GM23338 (cell line): ENCODE data around the gene HOXA3. TPM values are rescaled to one million over a fixed set of nuclear protein-coding genes. Genes with fewer than 3 reads are reported as not detected.

Experiments used
- ATAC-seq: fragments of 200-7000 bp; cut with Tn5 transposase; 3 replicates; pipeline ENCODE4 v1.9.1; 2020
- DNase-seq: peaks from one replicate; pipeline ENCODE4 v3.0.0-alpha.2; 2015; ENCODE audit warnings: low spot score
- H2AFZ ChIP-seq: fragments of 200-600 bp; sonication (generic); 2 replicates; pipeline ENCODE4 v1.8.0; 2016; ENCODE audit warnings: antibody characterized with exemption, mild to moderate bottlenecking, moderate library complexity
- H3F3A ChIP-seq: fragments of 200-600 bp; sonication (generic); replicated peaks from 2 replicates; pipeline ENCODE4 v1.8.0; 2017; ENCODE audit warnings: antibody characterized with exemption, mixed run types, low read depth
- H3K27ac ChIP-seq: fragments of 200-600 bp; sonication (generic); 2 replicates; pipeline ENCODE4 v1.6.1; 2016; ENCODE audit warnings: low read depth
- H3K27me3 ChIP-seq: fragments of 200-600 bp; sonication (generic); 2 replicates; pipeline ENCODE4 v1.8.0; 2016; ENCODE audit warnings: mild to moderate bottlenecking, mixed run types, moderate library complexity; ENCODE audit not compliant: insufficient read depth
- H3K36me3 ChIP-seq: fragments of 200-600 bp; sonication (generic); 2 replicates; pipeline ENCODE4 v1.8.0; 2016; ENCODE audit warnings: mild to moderate bottlenecking; ENCODE audit not compliant: insufficient read depth
- H3K4me1 ChIP-seq: fragments of 200-600 bp; sonication (generic); 2 replicates; pipeline ENCODE4 v1.8.0; 2016; ENCODE audit warnings: mild to moderate bottlenecking, moderate library complexity; ENCODE audit not compliant: insufficient read depth
- H3K4me2 ChIP-seq: fragments of 200-600 bp; sonication (generic); 2 replicates; pipeline ENCODE4 v1.7.1; 2017; ENCODE audit warnings: mixed run types
- H3K4me3 ChIP-seq: fragments of 200-600 bp; sonication (generic); 2 replicates; pipeline ENCODE4 v1.6.1; 2016; ENCODE audit warnings: mixed run types
- H3K79me2 ChIP-seq: fragments of 200-600 bp; sonication (generic); replicated peaks from 2 replicates; pipeline ENCODE4 v1.8.0; 2017; ENCODE audit warnings: mild to moderate bottlenecking; ENCODE audit not compliant: insufficient read depth
- H3K9me2 ChIP-seq: fragments of 200-600 bp; sonication (generic); 2 replicates; pipeline ENCODE4 v1.8.0; 2017; ENCODE audit not compliant: insufficient read depth
- H4K20me1 ChIP-seq: fragments of 200-600 bp; sonication (generic); replicated peaks from 2 replicates; pipeline ENCODE4 v1.8.0; 2017; ENCODE audit warnings: mild to moderate bottlenecking; ENCODE audit not compliant: insufficient read depth
- H3K27ac Mint-ChIP-seq: 2 replicates; pipeline ENCODE4 v1.8.0; 2020; ENCODE audit warnings: inconsistent platforms, mild to moderate bottlenecking, moderate library complexity, mixed read lengths
- H3K27me3 Mint-ChIP-seq: 3 replicates; pipeline ENCODE4 v1.8.0; 2022; ENCODE audit warnings: low read depth, mild to moderate bottlenecking, moderate library complexity, mixed read lengths, inconsistent platforms; ENCODE audit not compliant: insufficient read depth, poor library complexity
- H3K36me3 Mint-ChIP-seq: 3 replicates; pipeline ENCODE4 v1.8.0; 2021; ENCODE audit warnings: low read depth, mild to moderate bottlenecking, inconsistent platforms, moderate library complexity, mixed read lengths
- H3K4me1 Mint-ChIP-seq: 3 replicates; pipeline ENCODE4 v1.8.0; 2020; ENCODE audit warnings: mild to moderate bottlenecking, inconsistent platforms, mixed read lengths
- H3K4me3 Mint-ChIP-seq: 3 replicates; pipeline ENCODE4 v1.8.0; 2021; ENCODE audit warnings: moderate library complexity, mild to moderate bottlenecking, inconsistent platforms, mixed read lengths
- H3K9me3 Mint-ChIP-seq: 3 replicates; pipeline ENCODE4 v1.8.0; 2020; ENCODE audit warnings: moderate library complexity, mild to moderate bottlenecking, inconsistent platforms, mixed read lengths
- CREB1 ChIP-seq: fragments of 250-450 bp; sonication (Bioruptor Pico); IDR thresholded peaks from 2 replicates; pipeline ENCODE4 v1.5.0; 2020; ENCODE audit warnings: low read depth, mild to moderate bottlenecking, moderate library complexity
- EZH2 ChIP-seq: fragments of 200-600 bp; sonication (generic); IDR thresholded peaks from one replicate; pipeline ENCODE4 v1.8.0; 2017; ENCODE audit warnings: antibody characterized with exemption, mild to moderate bottlenecking, low read depth; ENCODE audit not compliant: unreplicated experiment
- EZH2phosphoT487 ChIP-seq: fragments of 200-600 bp; sonication (generic); IDR thresholded peaks from one replicate; pipeline ENCODE4 v1.8.1; 2018; ENCODE audit warnings: antibody characterized with exemption; ENCODE audit not compliant: unreplicated experiment
- STAT1 ChIP-seq: IDR thresholded peaks from one replicate; pipeline ENCODE4 v1.6.1; 2016; ENCODE audit warnings: antibody characterized with exemption; ENCODE audit not compliant: unreplicated experiment
- ZNF331 ChIP-seq: fragments of 250-450 bp; sonication (Bioruptor Pico); IDR thresholded peaks from 2 replicates; pipeline ENCODE4 v1.5.0; 2020; ENCODE audit warnings: low read depth, mild to moderate bottlenecking, moderate library complexity
- polyA plus RNA-seq: library from polyadenylated mRNA; unstranded; fragments of >200 nt; fragmentation: Nextera tagmentation; extraction: Ambion mirVana; gene quantifications from 2 replicates; pipeline ENCODE4 v1.2.1, GENCODE V29; 2016
- total RNA-seq: library from RNA; depleted of rRNA; stranded (reverse); fragments of >200 nt; shearing (Covaris generic); gene quantifications from 2 replicates; pipeline ENCODE4 v1.2.3, GENCODE V29; 2014
- TF ChIP-seq, protein P1 (sequence below), 2 experiments: fragments of 200-600 bp in 1 of 2; sonication (generic) in 1 of 2; conservative IDR thresholded peaks; 2 replicates each; pipeline versions ENCODE4 v1.5.1 to v1.6.1; 2016 to 2017; ENCODE audit warnings: antibody characterized with exemption in 2 of 2, low read depth in 2 of 2, mild to moderate bottlenecking in 2 of 2, moderate library complexity in 1 of 2
- TF ChIP-seq, protein P2 (sequence below): IDR thresholded peaks from one replicate; pipeline ENCODE4 v1.6.1; 2018; ENCODE audit warnings: antibody characterized with exemption; ENCODE audit not compliant: unreplicated experiment

HOXA3 gene
- total and polyA plus RNA-seq, 2 experiments from 2014 or later, result not detected

DNA sequence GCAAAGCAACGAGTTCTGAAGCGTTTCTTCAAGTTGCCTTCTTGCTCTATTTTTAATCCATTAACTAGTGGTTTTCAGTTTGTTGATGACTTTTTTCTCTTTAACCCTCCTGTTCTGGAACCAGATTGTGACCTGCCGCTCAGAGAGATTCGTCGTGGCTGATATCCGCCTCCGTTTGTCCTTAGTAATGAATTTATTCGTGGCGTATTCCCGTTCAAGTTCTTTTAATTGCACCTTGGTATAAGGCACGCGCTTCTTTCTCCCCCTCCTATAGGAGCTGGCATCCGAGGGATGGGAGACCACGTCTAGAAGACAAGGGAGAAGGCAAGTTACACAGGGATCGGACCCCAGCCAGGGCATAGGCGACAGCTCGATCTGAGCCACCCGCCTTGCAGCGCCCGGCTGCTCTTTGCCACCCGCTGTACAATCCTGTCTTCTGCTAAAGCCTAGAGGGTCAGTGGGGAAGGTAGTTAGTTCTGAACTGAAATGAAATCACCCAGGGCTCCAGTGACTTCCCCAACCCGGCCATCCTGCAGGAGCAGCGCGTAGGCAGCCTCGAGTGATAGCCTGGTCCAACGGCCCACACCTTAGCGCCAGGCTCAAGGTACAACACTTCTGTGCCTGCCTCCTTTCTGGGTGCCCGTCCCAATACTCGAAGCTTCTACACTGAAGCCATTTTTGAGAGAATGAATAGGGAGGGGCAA is 45.9 kb upstream of the HOXA3 start:
- Mint-ChIP-seq H3K4me3 (peak overlapping the region; percentile 13; the same call in 1 of the 3 replicates), H3K36me3 (no peaks in the 10 kb centered on the region), H3K27me3 (peaks cover 92% of the 10 kb centered on the region), H3K4me1 (peaks cover 19% of the 10 kb centered on the region), H3K27ac (no peak overlapping the region), H3K9me3 (no peaks in the 10 kb centered on the region; the same call in 2 of the 3 replicates)
- TF ChIP-seq EZH2phosphoT487 (peak; percentile 90), EZH2 (peak; percentile 97)
- TF ChIP-seq, protein P1, sequence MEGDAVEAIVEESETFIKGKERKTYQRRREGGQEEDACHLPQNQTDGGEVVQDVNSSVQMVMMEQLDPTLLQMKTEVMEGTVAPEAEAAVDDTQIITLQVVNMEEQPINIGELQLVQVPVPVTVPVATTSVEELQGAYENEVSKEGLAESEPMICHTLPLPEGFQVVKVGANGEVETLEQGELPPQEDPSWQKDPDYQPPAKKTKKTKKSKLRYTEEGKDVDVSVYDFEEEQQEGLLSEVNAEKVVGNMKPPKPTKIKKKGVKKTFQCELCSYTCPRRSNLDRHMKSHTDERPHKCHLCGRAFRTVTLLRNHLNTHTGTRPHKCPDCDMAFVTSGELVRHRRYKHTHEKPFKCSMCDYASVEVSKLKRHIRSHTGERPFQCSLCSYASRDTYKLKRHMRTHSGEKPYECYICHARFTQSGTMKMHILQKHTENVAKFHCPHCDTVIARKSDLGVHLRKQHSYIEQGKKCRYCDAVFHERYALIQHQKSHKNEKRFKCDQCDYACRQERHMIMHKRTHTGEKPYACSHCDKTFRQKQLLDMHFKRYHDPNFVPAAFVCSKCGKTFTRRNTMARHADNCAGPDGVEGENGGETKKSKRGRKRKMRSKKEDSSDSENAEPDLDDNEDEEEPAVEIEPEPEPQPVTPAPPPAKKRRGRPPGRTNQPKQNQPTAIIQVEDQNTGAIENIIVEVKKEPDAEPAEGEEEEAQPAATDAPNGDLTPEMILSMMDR (conservative IDR thresholded peaks at IDR 0.05; ENCODE audit: low read depth in 2 of 2), result no peak
- Histone ChIP-seq H3K79me2 (no peaks in the 10 kb centered on the region), H2AFZ (no peak overlapping the region), H3K27me3 (peaks cover 98% of the 10 kb centered on the region), H3K36me3 (no peaks in the 10 kb centered on the region), H4K20me1 (peaks cover 42% of the 10 kb centered on the region), H3K4me3 (no peak overlapping the region), H3K27ac (no peak overlapping the region), H3K4me2 (peak overlapping the region; percentile 64; the same call in 1 of the 2 replicates), H3K9me2 (no peaks in the 10 kb centered on the region), H3K4me1 (peaks cover 21% of the 10 kb centered on the region), H3F3A (peaks cover 27% of the 10 kb centered on the region; the same call in 1 of the 2 replicates)
- DNase-seq (no peak), ATAC-seq (peak; percentile 5; the same call in 1 of the 3 replicates)

DNA sequence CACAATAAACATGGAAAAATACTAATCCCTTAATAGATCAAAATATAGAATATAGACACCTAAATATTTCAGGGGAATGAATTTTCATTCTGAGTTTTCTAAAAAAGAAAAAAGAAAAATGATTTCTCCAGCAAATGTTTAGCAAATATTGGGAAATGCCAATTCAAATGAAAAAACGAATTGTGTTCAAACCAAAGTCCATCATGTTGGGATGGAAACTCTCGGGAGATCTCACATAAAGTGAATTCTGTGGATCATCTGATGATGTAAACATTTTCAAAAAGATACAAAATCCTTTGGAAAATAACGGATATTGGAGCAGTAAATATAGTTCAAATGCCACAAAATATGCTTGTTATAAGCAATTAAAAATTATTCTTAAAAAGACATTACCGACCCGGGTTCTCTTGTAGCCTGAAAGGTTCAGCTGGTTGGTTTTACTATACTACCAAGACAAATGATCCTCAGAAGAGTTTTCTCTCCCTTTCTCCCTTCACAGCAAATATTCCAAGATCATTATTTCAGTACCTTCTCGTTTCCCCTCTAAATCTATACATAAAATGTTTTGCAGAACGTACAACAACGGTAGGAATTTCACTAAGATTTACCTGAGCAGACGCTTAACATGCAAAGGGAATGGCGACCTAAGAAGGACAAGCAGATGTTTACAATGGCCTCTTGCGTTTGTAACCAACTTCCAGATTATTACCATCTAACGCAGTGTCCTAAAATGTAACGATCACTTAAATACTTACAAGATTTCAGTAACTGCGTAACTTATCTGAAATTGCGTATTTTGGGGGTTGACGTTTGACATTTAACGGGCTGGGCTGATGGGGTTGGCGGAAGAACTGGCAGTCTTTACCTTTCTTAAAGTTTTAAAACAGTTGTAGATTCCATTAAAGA is 45.0 kb upstream of the HOXA3 start:
- peaks cover 22% of the 10 kb centered on the region; the same call in 1 of the 2 replicates for H3F3A ChIP-seq
- H3K4me1 ChIP-seq, result peaks cover 24% of the 10 kb centered on the region
- peaks cover 90% of the 10 kb centered on the region for H3K27me3 Mint-ChIP-seq
- DNase-seq, result no peak
- H2AFZ ChIP-seq, result no peak overlapping the region
- no peak for ATAC-seq
- no peaks in the 10 kb centered on the region for H3K36me3 Mint-ChIP-seq
- H3K27ac Mint-ChIP-seq, result no peak overlapping the region
- H3K36me3 ChIP-seq, result no peaks in the 10 kb centered on the region
- no peaks in the 10 kb centered on the region; the same call in 2 of the 3 replicates for H3K9me3 Mint-ChIP-seq
- peaks cover 98% of the 10 kb centered on the region for H3K27me3 ChIP-seq
- H3K4me3 ChIP-seq, result no peak overlapping the region
- H3K79me2 ChIP-seq, result no peaks in the 10 kb centered on the region
- H3K27ac ChIP-seq, result no peak overlapping the region
- H3K4me1 Mint-ChIP-seq, result peaks cover 19% of the 10 kb centered on the region
- no peak overlapping the region for H3K4me3 Mint-ChIP-seq
- peaks cover 37% of the 10 kb centered on the region for H4K20me1 ChIP-seq
- no peaks in the 10 kb centered on the region for H3K9me2 ChIP-seq
- H3K4me2 ChIP-seq, result no peak overlapping the region
- TF ChIP-seq EZH2phosphoT487 (peak; percentile 54), EZH2 (peak; percentile 61), ZNF331 (no peak), STAT1 (no peak), CREB1 (no peak)
- TF ChIP-seq, protein P2, sequence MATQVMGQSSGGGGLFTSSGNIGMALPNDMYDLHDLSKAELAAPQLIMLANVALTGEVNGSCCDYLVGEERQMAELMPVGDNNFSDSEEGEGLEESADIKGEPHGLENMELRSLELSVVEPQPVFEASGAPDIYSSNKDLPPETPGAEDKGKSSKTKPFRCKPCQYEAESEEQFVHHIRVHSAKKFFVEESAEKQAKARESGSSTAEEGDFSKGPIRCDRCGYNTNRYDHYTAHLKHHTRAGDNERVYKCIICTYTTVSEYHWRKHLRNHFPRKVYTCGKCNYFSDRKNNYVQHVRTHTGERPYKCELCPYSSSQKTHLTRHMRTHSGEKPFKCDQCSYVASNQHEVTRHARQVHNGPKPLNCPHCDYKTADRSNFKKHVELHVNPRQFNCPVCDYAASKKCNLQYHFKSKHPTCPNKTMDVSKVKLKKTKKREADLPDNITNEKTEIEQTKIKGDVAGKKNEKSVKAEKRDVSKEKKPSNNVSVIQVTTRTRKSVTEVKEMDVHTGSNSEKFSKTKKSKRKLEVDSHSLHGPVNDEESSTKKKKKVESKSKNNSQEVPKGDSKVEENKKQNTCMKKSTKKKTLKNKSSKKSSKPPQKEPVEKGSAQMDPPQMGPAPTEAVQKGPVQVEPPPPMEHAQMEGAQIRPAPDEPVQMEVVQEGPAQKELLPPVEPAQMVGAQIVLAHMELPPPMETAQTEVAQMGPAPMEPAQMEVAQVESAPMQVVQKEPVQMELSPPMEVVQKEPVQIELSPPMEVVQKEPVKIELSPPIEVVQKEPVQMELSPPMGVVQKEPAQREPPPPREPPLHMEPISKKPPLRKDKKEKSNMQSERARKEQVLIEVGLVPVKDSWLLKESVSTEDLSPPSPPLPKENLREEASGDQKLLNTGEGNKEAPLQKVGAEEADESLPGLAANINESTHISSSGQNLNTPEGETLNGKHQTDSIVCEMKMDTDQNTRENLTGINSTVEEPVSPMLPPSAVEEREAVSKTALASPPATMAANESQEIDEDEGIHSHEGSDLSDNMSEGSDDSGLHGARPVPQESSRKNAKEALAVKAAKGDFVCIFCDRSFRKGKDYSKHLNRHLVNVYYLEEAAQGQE, result no peak
- TF ChIP-seq, protein P1 (conservative IDR thresholded peaks at IDR 0.05; ENCODE audit: low read depth in 2 of 2), result no peak
